ELR (cell line): Measurements from ENCODE around the gene KRTAP10-5.

Experiments used
- DNase-seq: peaks from one replicate; pipeline ENCODE4 v3.0.0-alpha.2; 2015; ENCODE audit warnings: low read depth

The KRTAP10-5 gene

DNA sequence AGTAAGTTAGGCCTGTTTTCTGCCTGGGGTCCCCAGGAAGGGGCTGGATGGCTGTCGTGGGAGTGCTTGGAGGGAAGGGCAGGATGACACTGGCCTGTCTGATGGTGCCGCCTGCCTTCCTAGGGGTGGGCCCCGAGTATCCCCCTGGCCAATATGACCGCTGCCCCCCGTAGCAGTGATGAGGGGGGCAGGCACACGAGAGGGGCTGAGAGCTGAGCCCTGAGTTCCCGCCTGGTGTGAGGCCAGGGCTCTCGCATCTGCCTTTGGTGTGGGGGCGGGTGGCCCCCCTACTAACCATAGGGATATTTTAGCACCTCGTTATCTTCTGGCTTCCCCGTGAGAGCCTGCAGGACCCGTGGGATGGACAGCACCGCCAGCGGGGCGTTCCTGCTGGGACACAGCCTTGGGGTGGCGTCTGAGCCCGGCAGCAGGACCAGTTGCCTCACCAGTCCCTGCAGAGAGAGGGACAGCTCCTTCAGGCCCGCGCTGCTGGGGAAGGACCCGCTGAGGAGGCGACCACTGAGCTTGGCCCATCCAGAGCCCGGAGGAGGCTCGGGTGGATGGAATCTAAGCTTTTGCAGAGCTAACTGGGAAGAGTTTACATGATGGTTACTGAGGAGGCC, 50.8 kb downstream of the KRTAP10-5 start:
- DNase-seq: no peak
